ENCODE results near the gene OSM.

GRCh38 chr22:30299322-30299721, 32.7 kb upstream of the OSM start:
- no peak for TF ChIP-seq EZH2 (IDR thresholded peaks at IDR 0.05; ENCODE audit: borderline replicate concordance, low read depth, low read length, severe bottlenecking)
- TF ChIP-seq GATA2 (IDR thresholded peaks at IDR 0.05; ENCODE audit: insufficient read depth, insufficient read length, low read depth, low read length), result no peak
- no peak for TF ChIP-seq POLR2A (IDR thresholded peaks at IDR 0.05; ENCODE audit: low read depth, low read length)
- no peak for TF ChIP-seq POLR2AphosphoS5 (IDR thresholded peaks at IDR 0.05; ENCODE audit: insufficient read depth, low read depth, low read length)
- no peak for TF ChIP-seq CTCF (IDR thresholded peaks at IDR 0.05; ENCODE audit: extremely low read depth in 1 of 2, insufficient read depth in 1 of 2, low read depth in 1 of 2, low read length in 2 of 2)
- TF ChIP-seq JUN (IDR thresholded peaks at IDR 0.05; ENCODE audit: borderline replicate concordance, insufficient read depth, insufficient read length, low read depth), result no peak

Data from endothelial cell of umbilical vein (primary cell).